GM21529 (cell line): Measurements from ENCODE around the gene MOB3B.

Source experiments
- ATAC-seq: cut with Tn5 transposase; IDR thresholded peaks from one replicate; pipeline ENCODE4 v1.9.1; 2021; ENCODE audit not compliant: unreplicated experiment

The MOB3B gene

GRCh38 chr9:27293996-27294395, 235.6 kb downstream of the MOB3B start:
- ATAC-seq = no peak

GRCh38 chr9:27292659-27293405, 236.8 kb downstream of the MOB3B start:
- ATAC-seq = no peak

- no peak for ATAC-seq
These were observed 238.3 kb downstream of the MOB3B start for GRCh38 chr9:27291292-27291691.

- ATAC-seq = no peak
These were observed 247.3 kb downstream of the MOB3B start for GRCh38 chr9:27282269-27282668.

GRCh38 chr9:27280860-27281259, 248.8 kb downstream of the MOB3B start:
- ATAC-seq = no peak

GRCh38 chr9:27280249-27280648, 249.4 kb downstream of the MOB3B start:
- no peak for ATAC-seq

GRCh38 chr9:27279611-27280010, 250.0 kb downstream of the MOB3B start:
- no peak for ATAC-seq

GRCh38 chr9:27278374-27278773, 251.2 kb downstream of the MOB3B start:
- no peak for ATAC-seq

GRCh38 chr9:27276193-27277030, 253.2 kb downstream of the MOB3B start:
- ATAC-seq = no peak
